Natural killer cell (primary cell): ENCODE measurements around the gene BCL2A1. TPM values are rescaled to one million over a fixed set of nuclear protein-coding genes. Genes with fewer than 3 reads are reported as not detected.
"Not testable (repeated sequence)": the region's sequence is repeated elsewhere in the genome, so short reads cannot be mapped to it uniquely, and the experiment has no call there.

ENCODE experiments used
- ATAC-seq, 3 donors: fragments of 150-1000 bp in 2 of 3; fragments of 200-7000 bp in 1 of 3; cut with Tn5 transposase; 1 replicate in 1 of 3; 2 replicates in 2 of 3; pipeline ENCODE4 v1.10.0; 2021; ENCODE audit warnings: mild to moderate bottlenecking in 2 of 3, moderate library complexity in 2 of 3
- DNase-seq, 2 donors: peaks; one replicate each; pipeline versions ENCODE4 v3.0.0 to v3.0.0-alpha.2; 2013 to 2021; ENCODE audit warnings: mixed read lengths in 1 of 2
- H3K27ac ChIP-seq: one replicate; pipeline ENCODE4 v1.5.1; 2013; ENCODE audit warnings: mild to moderate bottlenecking, low read length
- H3K27me3 ChIP-seq: one replicate; pipeline ENCODE4 v1.6.1; 2013; ENCODE audit warnings: low read length; ENCODE audit not compliant: control insufficient read depth, insufficient read depth
- H3K36me3 ChIP-seq: one replicate; pipeline ENCODE4 v1.6.1; 2013; ENCODE audit warnings: low read length; ENCODE audit not compliant: control insufficient read depth, insufficient read depth
- H3K4me1 ChIP-seq: one replicate; pipeline ENCODE4 v1.6.1; 2013; ENCODE audit warnings: low read length; ENCODE audit not compliant: control insufficient read depth, insufficient read depth
- H3K4me3 ChIP-seq: one replicate; pipeline ENCODE4 v1.5.1; 2013; ENCODE audit warnings: low read length
- H3K9me3 ChIP-seq: one replicate; pipeline ENCODE4 v1.6.1; 2013; ENCODE audit warnings: low read length; ENCODE audit not compliant: control insufficient read depth, insufficient read depth
- H3K27ac Mint-ChIP-seq, 2 donors: one replicate each; pipeline ENCODE4 v1.8.0; 2022; ENCODE audit warnings: mild to moderate bottlenecking in 2 of 2, mixed read lengths in 2 of 2, moderate library complexity in 1 of 2
- H3K27me3 Mint-ChIP-seq, 2 donors: one replicate each; pipeline ENCODE4 v1.8.0; 2022; ENCODE audit warnings: low read depth in 2 of 2, mixed read lengths in 2 of 2
- H3K36me3 Mint-ChIP-seq: one replicate; pipeline ENCODE4 v1.8.0; 2022; ENCODE audit warnings: mixed read lengths
- H3K4me1 Mint-ChIP-seq, 2 donors: one replicate each; pipeline ENCODE4 v1.8.0; 2022; ENCODE audit warnings: mixed read lengths in 2 of 2
- H3K4me3 Mint-ChIP-seq: one replicate; pipeline ENCODE4 v1.8.0; 2022; ENCODE audit warnings: mild to moderate bottlenecking, moderate library complexity, mixed read lengths
- H3K9me3 Mint-ChIP-seq, 2 donors: one replicate each; pipeline ENCODE4 v1.8.0; 2022; ENCODE audit warnings: mixed read lengths in 2 of 2
- CTCF ChIP-seq: fragments of 200-600 bp; IDR thresholded peaks from one replicate; pipeline ENCODE4 v1.8.0; 2022; ENCODE audit warnings: antibody characterized with exemption
- WGBS: methylation state at CpG from one replicate; pipeline ENCODE4 v1.1.7; 2013; ENCODE audit warnings: missing lambda C conversion rate; ENCODE audit not compliant: insufficient coverage; 5-methylcytosine and 5-hydroxymethylcytosine counted together
- intact Hi-C: fragments of 100-400 bp; cut with micrococcal nuclease; formaldehyde crosslinking; loops from one replicate; pipeline ENCODE4 v1.14.2; 2022
- total RNA-seq, 4 donors: library from RNA; stranded (reverse); fragments of 120-200 nt in 1 of 4; gene quantifications; one replicate each; pipeline versions ENCODE4 v1.2.3 to v1.2.4, GENCODE V29; 2013 to 2022

The BCL2A1 gene
- 10 to 100 TPM; 16.5 to 61.3 (median 42.2) TPM for total RNA-seq
- total RNA-seq (2013) = 54.6 TPM

GRCh38 chr15:79970624-79971434, at the start of gene BCL2A1:
Gene BCL2A1, minus strand, starts transcription at chr15:79971196. Its CDS starts 77 bp downstream, at chr15:79971119.
- ATAC-seq (peak; percentile 83 to 89 (median 86)), DNase-seq (peak; percentile 33 to 83)
- Histone ChIP-seq H3K4me1 (peaks cover 19% of the 10 kb centered on the region), H3K4me3 (peak within 1 kb of the TSS; percentile 61), H3K9me3 (no peaks in the 10 kb centered on the region), H3K27ac (peak within 1 kb of the TSS; percentile 89), H3K36me3 (no peaks in the 10 kb centered on the region), H3K27me3 (no peaks in the 10 kb centered on the region)
- TF ChIP-seq CTCF = no peak
- Mint-ChIP-seq H3K36me3 (no peaks in the 10 kb centered on the region), H3K27me3 (no peaks in the 10 kb centered on the region), H3K27ac (peak within 1 kb of the TSS; percentile 92 to 96), H3K4me1 (peaks cover 32 to 39% of the 10 kb centered on the region in 2 donors), H3K9me3 (no peaks in the 10 kb centered on the region), H3K4me3 (peak within 1 kb of the TSS; percentile 97)
- WGBS = 37% methylated on average over 9 of the region's 11 CpGs
- intact Hi-C loops = no loop called here

- no peak overlapping the region for H3K4me3 Mint-ChIP-seq
- peak in 1 of 3 donors; percentile 25 for ATAC-seq
- no peaks in the 10 kb centered on the region for H3K27me3 ChIP-seq
Measured at GRCh38 chr15:80020731-80021130, 49.7 kb upstream of the BCL2A1 start.

GRCh38 chr15:80020149-80020548, 49.2 kb upstream of the BCL2A1 start:
- H3K27me3 ChIP-seq, H3K9me3 Mint-ChIP-seq, H3K27ac ChIP-seq, ATAC-seq, DNase-seq, H3K4me3 Mint-ChIP-seq, H3K27ac Mint-ChIP-seq, H3K4me3 ChIP-seq, H3K36me3 Mint-ChIP-seq, H3K9me3 ChIP-seq, H3K4me1 ChIP-seq, intact Hi-C loops, H3K27me3 Mint-ChIP-seq, H3K36me3 ChIP-seq: not testable (repeated sequence)
- WGBS = 91% methylated on average over 6 of the region's 6 CpGs
- peaks cover 7 to 14% of the 10 kb centered on the region in 2 donors for H3K4me1 Mint-ChIP-seq

More at GRCh38 chr15:80020731-80021130, 49.7 kb upstream of the BCL2A1 start:
- no peak for DNase-seq
- Histone ChIP-seq H3K36me3 (no peaks in the 10 kb centered on the region), H3K9me3 (no peaks in the 10 kb centered on the region), H3K27ac (no peak overlapping the region), H3K4me1 (no peaks in the 10 kb centered on the region), H3K4me3 (no peak overlapping the region)
- H3K4me1 Mint-ChIP-seq = peaks cover 7 to 14% of the 10 kb centered on the region in 2 donors
- H3K27ac Mint-ChIP-seq = no peak overlapping the region
- peaks cover 0 to 2% of the 10 kb centered on the region in 2 donors for H3K27me3 Mint-ChIP-seq
- intact Hi-C loops = no loop called here
- H3K9me3 Mint-ChIP-seq = peaks cover 0 to 3% of the 10 kb centered on the region in 2 donors
- no peak for TF ChIP-seq CTCF
- no peaks in the 10 kb centered on the region for H3K36me3 Mint-ChIP-seq
- 62% methylated on average over 3 of the region's 3 CpGs for WGBS

GRCh38 chr15:80019168-80019745, 48.3 kb upstream of the BCL2A1 start:
- no peak overlapping the region for H3K4me3 ChIP-seq
- H3K9me3 ChIP-seq = no peaks in the 10 kb centered on the region
- no peak for ATAC-seq
- H3K27ac ChIP-seq = no peak overlapping the region
- H3K4me3 Mint-ChIP-seq = no peak overlapping the region
- H3K36me3 ChIP-seq = no peaks in the 10 kb centered on the region
- no peaks in the 10 kb centered on the region for H3K4me1 ChIP-seq
- TF ChIP-seq CTCF = no peak
- DNase-seq = no peak
- peaks cover 0 to 3% of the 10 kb centered on the region in 2 donors for H3K9me3 Mint-ChIP-seq
- 92% methylated on average over 8 of the region's 8 CpGs for WGBS
- H3K27me3 Mint-ChIP-seq = peaks cover 0 to 2% of the 10 kb centered on the region in 2 donors
- H3K27ac Mint-ChIP-seq = no peak overlapping the region
- H3K27me3 ChIP-seq = no peaks in the 10 kb centered on the region
- H3K36me3 Mint-ChIP-seq = no peaks in the 10 kb centered on the region
- intact Hi-C loops = no loop called here
- H3K4me1 Mint-ChIP-seq = peaks cover 7 to 14% of the 10 kb centered on the region in 2 donors

GRCh38 chr15:80017139-80017538, 46.1 kb upstream of the BCL2A1 start:
- H3K27me3 Mint-ChIP-seq, H3K9me3 ChIP-seq, H3K4me1 ChIP-seq, H3K36me3 ChIP-seq, H3K4me1 Mint-ChIP-seq, H3K9me3 Mint-ChIP-seq, DNase-seq, H3K27me3 ChIP-seq, ATAC-seq, intact Hi-C loops, H3K36me3 Mint-ChIP-seq: not testable (repeated sequence)
- Histone ChIP-seq H3K27ac (peak overlapping the region; percentile 59), H3K4me3 (peak overlapping the region; percentile 23)
- WGBS = 77% methylated on average over 8 of the region's 8 CpGs
- Mint-ChIP-seq H3K4me3 (peak overlapping the region; percentile 37), H3K27ac (peak overlapping the region in 1 of 2 donors; percentile 76)
